Fibroblast of skin of right quadriceps (primary cell): ENCODE data around the gene STAT4.
A peak's percentile ranks its signal among the peaks of the same experiment; 100 is the strongest.

Experiments used
- DNase-seq: peaks from one replicate; pipeline ENCODE4 v3.0.0-alpha.2; 2013

Gene STAT4

DNA sequence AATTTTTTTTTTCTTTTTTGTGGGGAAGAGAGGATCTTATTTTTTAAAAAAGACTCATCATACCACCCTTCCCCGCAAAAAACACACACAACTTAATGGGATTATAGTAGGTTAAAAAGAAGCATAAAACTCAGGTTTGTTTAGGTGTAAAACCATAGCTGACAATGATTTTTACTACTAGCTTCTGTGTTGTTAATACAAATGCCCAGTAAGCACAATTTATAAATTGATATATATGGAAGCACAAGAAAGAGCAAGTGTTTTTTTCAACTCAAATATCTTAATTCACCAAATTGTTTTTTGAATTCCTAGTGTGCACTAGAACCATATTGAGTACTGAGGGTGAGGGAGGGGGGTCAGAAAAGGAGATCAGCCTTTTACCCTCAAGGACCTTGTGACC lies 7.0 kb downstream of the STAT4 start:
- DNase-seq: no peak

DNA sequence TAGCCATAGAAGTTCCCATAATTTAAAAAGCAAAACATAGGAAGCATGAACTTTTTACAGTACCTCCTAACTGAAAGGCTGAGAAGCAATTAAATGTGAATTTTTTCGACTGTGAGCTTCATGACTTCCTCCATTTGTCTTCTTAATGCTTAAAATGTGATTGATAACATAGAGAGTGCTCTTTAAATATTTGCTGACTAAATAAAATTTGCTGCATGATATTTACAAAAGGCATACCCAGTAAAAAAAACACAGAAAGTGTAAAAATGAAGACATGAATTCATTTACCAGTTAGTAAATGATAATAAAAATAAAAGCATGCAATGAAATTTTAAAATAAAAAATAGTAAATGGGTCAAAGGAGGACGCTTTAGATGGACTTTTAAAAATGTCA lies 21.9 kb downstream of the STAT4 start:
- DNase-seq: no peak

DNA sequence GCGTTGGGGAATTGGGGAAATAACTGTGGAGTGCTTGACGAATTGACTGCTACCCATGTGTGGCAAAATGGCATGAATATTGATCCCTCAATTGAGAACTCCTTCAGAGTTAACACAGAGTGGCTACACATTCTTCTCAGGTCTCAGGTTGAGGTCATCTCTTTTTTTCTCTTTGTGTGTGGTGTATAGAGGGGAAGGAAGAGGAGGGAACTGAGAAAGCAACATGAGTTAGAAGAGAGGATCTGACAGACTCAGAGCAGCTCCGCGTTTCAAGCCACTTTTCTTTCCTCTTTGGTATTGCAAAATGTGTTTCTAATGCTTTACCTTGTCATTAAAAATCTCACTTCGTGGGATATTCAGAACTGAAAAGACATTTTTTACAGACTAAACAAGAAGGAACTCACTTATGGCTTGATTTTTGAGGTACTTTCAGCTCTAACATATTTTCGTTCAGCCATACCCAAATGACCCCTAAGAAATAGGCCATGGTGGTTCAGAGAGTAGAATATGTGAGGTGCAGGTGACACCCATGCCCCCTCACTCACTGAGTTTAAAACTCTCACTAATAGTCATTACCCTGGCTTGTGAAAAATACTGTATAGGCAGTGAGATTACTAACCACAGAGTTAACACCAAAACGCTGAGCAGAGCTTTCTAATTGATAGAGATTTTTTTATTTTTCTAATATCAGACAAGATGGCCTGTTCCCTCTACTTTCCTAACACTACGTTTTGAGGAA lies 22.5 kb downstream of the STAT4 start:
- DNase-seq: no peak

DNA sequence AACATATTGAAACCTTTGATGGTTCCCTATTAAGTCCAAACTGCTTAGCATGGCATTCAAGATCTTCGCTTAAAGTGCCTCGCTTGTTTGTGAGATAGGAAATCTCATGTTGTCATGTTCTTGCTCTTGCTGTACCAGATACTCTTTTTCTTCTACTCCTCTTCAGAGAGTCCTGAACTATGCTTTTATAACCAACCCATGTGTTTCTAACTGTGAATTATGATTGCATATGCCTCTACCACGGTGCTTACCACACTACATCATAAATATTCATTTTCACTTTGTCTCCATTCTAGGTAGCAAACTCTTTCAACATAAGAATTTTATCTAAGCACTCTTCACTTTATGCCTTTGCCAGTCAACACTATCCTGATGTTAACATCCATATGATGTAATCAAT lies 23.6 kb downstream of the STAT4 start:
- no peak for DNase-seq

DNA sequence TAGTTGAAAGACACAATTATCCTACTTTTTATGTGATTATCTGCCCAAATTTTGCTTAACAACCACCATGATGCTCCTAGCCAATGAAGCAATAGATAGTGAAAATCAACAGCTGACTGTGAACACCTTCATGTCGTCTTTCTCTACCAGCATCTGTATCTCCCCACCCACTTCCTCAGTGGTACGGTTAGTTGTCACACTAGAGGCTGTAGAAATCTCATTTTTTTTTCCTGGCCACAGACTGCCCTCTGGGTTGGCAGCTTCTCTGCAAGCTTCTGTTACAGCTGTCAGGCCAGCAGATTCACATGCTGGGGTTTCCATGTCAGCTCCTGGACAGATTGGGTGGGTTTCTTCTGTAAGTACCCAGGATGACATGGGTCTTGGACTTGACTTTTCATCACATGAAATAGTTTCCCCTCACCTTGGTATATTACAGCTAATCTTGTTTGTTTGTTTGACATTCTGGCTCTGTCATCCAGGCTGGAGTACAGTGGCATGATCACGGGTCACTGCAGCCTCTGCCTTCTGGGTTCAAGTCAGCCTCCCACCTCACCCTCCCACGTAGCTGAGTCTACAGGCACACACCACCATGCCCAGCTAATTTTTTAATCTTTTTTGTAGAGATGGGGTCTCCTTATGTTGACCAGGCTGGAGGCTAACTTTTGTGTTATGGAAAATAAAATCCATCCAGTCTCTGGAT lies 24.3 kb downstream of the STAT4 start:
- DNase-seq: no peak

DNA sequence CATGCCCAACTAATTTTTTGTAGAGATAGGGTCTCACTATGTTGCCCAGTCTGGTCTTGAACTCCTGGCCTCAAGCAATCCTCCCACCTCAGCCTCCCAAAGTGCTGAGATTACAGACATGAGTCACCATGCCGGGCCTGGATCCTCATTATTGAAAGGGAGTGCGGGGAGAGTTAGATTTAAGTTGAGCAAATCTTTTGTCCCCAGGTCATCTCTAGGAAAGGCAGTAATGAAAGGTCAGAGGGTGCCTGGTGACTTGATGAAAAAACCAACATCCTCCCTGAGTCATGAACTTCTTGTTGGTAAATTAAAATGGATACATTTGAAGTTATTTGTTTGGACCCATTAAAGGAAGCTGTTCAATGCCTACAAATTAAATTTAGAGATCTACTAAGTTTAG lies 25.1 kb downstream of the STAT4 start:
- DNase-seq: no peak

DNA sequence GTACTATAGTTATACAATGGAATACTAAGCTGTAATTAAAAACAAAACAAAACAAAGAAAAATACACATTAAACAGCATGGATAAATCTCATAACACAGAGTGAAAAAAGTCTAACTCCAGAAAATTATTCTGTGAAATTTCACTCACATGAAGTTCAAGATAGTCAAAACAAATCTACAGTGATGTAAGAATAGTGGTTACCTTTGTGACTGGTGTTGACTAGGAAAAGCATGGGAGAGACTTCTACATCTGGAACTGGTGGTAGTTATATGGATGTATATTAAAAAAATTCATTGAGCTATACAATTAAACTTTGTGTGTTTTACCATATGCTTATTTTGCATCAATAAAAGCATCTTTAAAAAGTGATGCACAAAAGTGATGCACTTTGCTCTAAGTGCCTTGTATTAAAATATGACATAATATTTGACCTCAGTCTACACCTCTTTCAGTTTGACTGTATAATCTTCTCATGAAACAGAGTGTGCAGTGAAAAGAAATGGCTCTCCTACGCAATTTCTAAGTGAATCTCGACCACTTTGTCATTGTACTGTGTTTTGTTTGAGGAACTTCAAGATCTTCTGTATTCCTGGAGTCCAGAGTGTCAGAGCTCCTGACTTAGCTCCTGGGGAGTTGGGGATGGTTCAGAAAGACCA lies 28.0 kb downstream of the STAT4 start:
- DNase-seq: no peak

DNA sequence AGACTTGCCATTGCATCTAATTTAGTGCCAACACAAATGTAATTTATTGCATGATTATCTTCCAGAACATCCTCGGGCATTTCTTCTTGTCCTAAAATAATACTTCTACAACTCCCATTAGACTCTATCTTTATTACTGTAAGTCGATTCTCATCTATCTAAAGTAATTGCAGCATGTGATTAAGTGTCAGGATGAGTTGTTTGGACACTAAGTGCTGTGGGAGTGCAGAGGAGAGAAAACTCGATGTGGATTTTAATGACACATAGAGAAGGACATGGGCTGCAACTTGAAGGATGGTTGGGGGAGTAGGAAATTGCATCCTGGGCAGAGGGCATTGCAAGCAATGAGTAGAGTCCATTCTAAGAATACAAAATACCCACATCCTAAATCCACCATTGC lies 33.5 kb downstream of the STAT4 start:
- no peak for DNase-seq

DNA sequence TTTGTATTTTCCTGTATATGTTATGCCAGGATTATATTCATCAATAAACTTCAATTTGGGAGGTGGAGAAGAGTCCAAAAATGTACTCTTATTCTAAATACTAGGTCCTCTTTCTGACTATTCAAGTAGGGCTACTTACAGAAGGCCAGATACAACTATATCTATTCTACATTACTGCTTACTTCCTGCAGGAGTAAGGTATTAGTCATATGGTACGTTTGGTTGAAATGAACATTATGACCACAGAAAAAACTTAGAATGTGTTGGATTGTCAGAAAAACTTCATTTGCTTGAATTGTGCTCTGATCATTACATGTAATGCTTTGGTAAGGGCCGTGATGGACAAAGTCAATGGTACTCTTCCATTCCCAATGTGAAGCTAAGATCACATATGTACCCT lies 35.0 kb downstream of the STAT4 start:
- no peak for DNase-seq

DNA sequence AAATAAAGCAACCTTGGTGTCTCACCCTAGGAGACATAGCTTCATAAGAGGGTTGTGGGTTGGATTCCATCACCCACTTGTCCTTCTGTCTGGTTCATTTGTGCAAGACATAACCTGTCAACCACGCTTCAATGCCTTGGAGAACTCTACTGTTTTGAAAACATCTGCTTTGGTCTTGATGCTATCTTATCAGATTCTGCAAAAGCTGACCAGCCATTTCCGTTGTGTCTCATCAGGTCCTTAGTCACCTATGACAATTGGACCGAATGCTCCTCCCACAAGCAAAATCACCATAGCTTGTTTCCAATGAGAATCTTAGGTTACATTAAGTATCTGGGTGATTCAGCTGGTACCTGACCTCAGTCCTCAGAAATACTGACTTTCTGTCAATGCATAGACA lies 35.4 kb downstream of the STAT4 start:
- no peak for DNase-seq

DNA sequence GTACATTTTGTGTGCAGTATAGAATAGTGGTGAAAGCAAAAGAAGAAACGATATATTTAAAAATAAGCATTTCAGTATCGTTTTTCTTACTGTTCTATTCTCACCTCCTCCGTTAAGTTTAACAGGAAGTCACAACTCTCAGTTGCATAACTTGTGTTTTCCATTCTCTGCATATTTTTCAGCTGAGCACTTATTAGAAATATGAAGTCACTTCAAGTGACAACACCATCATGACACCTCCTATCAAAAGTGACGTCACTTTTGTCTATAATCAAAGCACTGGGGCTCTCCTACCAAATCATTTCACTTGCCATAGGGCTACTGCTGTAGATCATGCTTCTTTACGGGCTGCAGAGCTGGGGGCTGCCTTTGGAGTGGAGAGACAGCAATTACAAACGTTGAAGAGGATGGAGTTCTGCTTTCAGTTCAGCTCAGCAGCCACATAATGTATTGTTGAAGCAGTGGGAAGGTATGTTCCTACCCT lies 36.3 kb downstream of the STAT4 start:
- peak; percentile 23 for DNase-seq

DNA sequence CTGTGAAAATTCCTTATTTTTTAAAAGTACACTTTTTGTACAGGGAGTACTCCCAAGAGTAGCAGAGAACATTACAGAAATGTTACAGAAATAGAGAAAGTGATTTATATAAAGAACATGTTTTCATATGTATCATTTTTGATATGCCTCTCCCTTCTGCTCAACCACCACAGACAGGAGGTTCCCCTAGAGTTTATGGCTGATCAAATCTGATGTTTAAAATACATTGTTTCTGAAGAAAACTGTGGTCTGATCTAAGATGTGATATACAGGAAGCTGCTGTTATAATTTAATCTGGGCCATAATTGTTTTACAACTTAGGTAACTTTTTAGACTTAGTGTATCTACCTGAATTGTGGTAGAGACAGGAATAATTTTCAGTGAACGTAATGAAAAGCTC lies 37.0 kb downstream of the STAT4 start:
- DNase-seq: no peak

DNA sequence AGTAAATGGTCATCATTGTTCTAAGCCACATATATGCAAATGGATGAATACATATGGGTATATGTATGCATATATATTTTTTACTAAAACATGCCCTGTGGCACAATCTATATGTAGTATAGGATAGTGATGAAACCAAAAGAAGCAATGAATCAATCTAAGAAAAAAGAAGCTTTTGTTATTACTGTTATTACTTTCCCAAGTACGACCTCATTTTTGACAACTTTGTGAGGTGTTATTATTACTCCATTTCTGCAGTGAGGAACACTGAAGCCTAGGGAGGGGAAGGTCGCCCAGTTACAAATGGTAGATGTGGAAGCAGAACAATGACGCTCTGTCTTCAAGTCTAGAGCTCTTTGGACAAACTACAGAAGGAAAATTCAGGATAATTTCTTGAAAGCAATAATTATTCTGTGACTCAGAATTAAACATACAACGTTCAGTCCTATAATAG lies 38.3 kb downstream of the STAT4 start:
- no peak for DNase-seq

DNA sequence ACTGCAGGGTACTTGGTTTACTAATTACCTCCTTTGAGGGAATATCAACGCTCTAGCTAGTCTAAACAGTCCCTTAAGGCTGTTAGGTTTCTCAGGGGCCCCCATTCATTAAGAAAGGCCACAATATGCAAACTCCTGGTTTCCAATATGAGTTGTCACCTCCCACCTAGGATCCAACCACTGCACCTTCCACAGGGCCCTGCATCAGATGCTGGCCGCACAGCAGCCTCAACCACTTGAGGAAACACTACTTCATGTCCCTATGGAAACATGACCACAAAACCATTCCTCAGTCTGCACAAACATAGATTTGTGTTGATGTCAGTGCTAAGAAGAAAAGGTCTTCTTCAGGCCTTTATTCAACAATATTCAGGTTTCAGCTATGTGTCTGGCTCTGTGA lies 40.9 kb downstream of the STAT4 start:
- no peak for DNase-seq

DNA sequence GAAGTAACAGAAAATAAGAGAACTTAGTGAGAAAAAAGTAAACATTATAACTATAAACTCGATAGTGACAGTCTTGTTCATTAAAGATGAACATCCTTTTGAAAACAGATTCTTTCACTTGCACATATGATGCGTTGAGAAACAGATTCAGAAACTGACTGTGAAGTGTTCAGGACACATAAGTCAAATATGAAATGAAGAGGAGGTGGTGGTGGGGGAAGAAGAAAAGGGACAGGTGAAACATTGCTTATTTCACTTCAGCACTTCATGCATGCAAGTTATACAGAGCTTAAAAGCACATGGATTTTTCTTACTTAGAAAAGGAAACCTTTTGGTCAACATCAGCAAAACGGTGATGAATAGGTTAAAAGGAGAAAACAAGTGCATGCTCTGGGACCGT lies 42.5 kb downstream of the STAT4 start:
- DNase-seq: no peak

DNA sequence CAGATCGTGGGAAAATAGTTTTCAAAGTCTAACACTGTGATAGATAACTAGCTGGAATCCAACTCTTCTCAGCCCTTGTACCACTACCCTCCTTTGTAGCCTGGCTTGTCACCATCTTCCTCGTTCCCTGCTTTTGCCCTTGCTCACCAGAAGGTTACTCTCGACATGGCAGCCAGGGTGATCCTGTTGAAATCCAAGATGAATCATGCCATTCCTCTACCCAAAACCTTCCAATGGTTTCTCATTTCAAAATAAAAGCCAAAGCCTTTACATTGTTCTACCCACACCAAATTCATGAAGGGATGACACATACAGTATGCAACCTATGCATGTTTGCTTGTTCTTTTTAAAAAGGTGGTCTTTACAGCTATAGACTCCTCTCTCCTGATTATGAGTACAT lies 45.7 kb downstream of the STAT4 start:
- peak; percentile 36 for DNase-seq

DNA sequence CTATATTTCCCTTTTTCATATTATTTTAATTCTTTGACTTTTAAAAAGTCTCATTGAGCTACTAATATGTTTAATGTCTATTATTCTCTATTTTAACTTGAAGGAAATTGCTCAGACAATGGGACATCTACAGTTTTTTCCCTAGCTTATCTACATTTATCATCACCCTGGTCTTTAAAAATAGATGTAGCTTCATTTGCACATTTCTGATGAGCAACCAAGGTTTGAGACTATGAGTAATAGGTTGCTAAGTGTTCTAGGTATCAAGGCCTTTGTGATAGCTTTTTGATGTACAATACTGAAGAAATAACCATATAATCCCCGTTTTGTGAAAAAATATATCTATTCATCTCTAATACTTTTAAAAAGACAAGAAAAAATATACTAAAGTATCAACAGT lies 47.0 kb downstream of the STAT4 start:
- no peak for DNase-seq

DNA sequence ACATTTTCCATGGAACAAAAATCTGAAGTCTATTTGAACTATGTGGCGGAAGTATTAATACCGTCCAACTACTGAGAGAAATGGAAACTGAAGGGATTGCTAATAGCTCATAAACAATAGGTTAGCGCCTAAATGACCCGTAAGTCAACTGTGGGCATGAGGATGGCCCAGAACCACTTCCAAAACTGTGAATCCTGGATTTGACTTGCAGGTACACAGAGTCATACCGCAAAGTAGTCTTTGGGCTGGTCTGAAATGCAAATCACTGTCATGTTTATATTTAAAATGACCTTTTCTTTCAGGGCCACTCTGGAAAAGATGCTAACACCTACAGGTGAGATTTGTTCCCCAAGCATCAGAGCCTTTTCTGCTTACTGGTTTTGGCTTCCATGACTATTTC lies 50.6 kb downstream of the STAT4 start:
- DNase-seq: no peak

DNA sequence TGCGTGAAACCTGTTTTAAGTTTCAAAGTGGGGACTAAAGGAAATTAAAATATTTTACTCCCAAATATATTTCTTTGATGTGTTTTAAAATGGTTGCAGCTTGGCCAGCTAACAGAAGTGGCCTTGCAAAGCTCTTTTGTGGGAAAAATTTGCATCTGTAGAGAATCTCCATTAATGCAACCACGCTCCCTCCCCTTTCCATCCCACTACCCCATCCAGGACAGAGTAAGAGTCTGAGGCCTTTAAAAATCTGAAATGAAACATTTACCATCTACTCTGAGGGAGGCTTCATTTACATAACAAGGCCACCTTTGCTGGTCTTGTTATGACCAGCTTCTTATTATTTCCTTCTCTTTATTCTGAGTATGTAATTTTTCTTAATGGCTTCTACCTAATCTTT lies 63.5 kb downstream of the STAT4 start:
- no peak for DNase-seq

DNA sequence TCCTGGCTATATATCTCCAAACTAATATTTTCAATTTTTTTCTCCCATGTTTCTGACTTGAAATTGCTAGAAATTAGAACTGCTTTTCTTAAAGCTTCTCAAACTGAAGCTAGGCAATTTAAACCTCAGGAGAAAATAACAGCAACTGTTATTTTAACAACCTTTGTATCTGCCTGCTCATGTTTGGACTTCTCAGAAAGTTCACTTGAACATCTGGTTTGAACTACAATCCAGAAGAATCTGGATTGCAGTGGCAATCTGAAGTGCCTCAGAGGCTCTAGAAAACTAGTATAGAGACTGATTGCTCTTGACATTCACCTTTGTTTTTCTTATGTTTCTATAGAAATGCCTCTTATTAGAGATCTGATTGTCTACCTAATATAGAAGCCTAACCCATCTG lies 64.1 kb downstream of the STAT4 start:
- no peak for DNase-seq

DNA sequence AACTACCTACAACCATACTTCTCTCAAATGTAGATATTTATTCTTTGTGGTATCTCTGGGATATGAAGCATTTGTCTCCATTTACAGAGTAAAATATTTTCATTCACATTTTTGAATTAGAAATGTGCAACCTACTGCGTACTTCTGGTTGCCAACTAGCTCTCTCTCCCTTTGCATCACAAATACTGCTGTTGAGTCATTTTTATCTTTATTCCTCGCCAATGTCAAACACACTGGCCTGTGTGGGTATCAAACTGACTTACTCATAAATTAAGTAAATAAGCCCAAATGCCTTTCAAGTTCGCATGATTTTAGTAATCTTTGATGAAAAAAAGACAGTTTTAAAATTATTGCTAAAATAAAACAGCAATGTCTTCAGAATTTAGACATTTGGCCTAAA lies 67.3 kb downstream of the STAT4 start:
- no peak for DNase-seq

DNA sequence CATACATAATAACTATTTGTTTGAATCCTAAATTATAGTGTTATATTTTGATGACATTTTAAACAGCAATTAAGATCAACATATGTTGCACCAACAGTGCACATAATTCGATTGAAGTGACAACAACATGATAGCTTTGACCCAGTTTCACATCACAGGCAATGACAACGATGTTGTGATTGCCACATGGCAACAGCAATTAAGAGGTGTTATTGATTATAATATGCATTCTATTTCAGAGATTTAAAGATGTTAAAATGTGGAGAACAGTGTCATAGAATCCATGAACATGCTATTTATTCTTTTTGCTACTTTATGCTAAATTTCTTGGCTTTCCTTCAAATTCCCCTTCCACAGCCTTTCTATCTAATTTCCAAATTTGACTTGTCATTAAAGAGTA lies 68.5 kb downstream of the STAT4 start:
- DNase-seq: no peak

DNA sequence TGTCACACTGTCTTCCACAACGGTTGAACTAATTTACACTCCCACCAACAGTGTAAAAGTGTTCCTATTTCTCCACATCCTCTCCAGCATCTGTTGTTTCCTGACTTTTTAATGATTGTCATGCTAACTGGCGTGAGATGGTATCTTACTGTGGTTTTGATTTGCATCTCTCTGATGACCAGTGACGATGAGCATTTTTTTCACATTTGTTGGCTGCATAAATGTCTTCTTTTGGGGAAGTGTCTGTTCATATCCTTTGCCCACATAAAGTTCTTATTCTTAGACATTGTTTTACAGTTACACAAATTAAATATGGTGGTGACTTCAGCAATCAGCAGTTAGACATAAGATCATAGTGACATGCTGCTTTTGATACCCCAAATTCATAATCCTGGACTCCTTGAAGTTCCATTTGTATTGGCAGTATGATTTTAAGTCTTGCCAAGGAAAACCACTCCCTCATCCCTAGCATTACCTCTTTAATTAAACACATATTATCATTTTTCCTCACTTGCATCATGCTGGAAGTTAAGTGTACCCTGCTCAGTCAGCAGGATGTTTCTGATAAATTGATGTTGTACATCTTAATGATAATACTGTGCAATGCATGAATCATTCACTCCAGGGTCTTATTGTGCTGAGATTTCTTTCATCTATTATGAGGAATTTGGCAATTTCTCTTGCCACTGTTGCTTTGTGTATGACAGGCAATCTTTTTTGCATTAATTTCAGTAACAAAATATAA lies 69.2 kb downstream of the STAT4 start:
- peak; percentile 54 for DNase-seq
